GM12874 (cell line): ENCODE measurements around the gene DNAJC10.

Source experiments
- CTCF ChIP-seq: IDR thresholded peaks from 2 replicates; pipeline ENCODE4 v1.5.1; 2011; ENCODE audit warnings: low read depth, mild to moderate bottlenecking, control low read depth, low read length, moderate library complexity; ENCODE audit not compliant: insufficient read depth

DNAJC10 gene

GRCh38 chr2:182814380-182814779 is 98.3 kb downstream of the DNAJC10 start:
- no peak for TF ChIP-seq CTCF

DNA sequence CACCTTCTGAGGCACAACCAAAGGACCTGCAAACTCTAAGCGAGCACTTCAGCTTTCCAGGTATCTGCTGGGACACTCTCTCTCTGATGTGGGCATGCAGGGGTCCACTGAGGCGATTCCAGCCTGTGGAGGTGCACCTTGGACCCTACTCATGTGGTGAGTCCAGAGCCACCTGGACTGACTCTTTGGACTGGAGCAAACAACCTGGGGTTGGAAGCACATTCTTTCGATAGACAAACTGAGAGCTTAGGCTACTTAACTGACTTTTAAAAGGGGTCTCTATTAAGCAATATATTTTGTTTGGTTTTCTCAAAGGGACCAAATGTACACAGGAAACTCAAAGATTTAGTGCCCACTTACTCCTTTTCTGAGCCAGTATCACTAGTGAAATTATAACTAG is 98.7 kb downstream of the DNAJC10 start:
- TF ChIP-seq CTCF = no peak

- TF ChIP-seq CTCF = no peak
These were observed 100.8 kb downstream of the DNAJC10 start for GRCh38 chr2:182816866-182817265.

GRCh38 chr2:182817558-182817957 is 101.5 kb downstream of the DNAJC10 start:
- TF ChIP-seq CTCF = no peak

DNA sequence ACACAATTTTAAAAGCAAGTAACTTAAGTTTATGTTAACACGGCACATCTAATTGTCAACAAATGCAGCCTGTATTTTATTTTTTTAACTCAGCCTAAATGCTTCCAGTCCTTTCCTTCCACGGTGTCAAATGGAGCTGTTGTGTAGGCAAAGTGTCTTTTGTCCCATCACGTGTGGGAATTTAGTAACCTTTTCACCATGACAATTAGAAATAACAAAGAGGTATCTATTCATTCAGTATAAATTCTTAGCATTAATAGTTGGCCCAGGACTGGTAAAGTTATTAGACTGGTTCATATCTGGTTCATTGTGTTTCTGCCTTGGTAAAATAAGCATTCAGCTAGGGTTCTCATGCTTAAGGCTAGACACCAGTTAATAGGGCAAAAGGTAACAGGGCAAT is 102.4 kb downstream of the DNAJC10 start:
- TF ChIP-seq CTCF = no peak

DNA sequence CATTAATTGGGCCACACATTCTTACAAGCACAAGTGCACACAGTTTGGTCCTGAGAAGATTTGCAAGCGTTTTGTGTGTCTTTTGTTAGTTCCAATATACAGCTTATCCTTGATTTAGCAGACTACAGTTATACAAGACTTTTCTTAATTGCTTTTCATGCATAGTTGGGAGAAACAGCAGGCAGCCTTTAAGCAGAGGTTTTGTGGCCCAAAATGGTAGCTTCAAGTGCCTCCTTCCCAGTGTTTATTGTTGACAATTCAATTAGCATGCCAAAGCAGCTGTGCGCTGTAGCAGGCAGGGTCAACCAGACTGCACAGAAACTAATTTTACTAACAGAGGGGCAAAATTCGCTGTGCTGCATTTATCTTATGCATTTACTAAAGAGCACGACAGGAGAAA is 102.9 kb downstream of the DNAJC10 start:
- TF ChIP-seq CTCF = no peak

- no peak for TF ChIP-seq CTCF
These were observed 103.4 kb downstream of the DNAJC10 start for GRCh38 chr2:182819412-182819811.

DNA sequence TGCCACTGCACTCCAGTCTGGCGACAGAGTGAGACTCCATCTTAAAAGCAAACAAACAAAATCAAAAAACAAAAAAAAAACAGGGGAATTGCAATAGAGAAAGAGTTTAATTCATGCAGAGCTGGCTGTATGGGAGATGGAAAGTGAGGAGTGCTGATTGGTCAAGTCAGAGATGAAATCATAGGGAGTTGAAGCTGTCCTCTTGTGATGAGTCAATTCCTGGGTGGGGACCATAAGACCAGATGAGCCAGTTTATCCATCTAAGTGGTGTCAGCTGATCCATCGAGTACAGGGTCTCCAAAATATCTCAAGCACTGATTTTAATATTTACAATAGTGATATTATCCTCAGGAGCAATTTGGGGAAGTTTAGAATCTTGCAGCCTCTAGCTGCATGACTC is 105.1 kb downstream of the DNAJC10 start:
- no peak for TF ChIP-seq CTCF
